Nephron progenitor cell (in vitro differentiated cells): Measurements from ENCODE around the gene LMF1.

Source experiments
- DNase-seq: peaks from one replicate; pipeline ENCODE4 v3.0.0; 2021
- H3K27ac Mint-ChIP-seq: 2 replicates; pipeline ENCODE4 v1.8.0; 2021; ENCODE audit warnings: mild to moderate bottlenecking, moderate library complexity, mixed read lengths
- H3K27me3 Mint-ChIP-seq: 2 replicates; pipeline ENCODE4 v1.8.0; 2021; ENCODE audit warnings: mild to moderate bottlenecking, low read depth, mixed read lengths; ENCODE audit not compliant: poor library complexity
- H3K36me3 Mint-ChIP-seq: 2 replicates; pipeline ENCODE4 v1.8.0; 2021; ENCODE audit warnings: low read depth, mixed read lengths
- H3K4me1 Mint-ChIP-seq: 2 replicates; pipeline ENCODE4 v1.8.0; 2021; ENCODE audit warnings: mixed read lengths
- H3K4me3 Mint-ChIP-seq: 2 replicates; pipeline ENCODE4 v1.8.0; 2021; ENCODE audit warnings: mild to moderate bottlenecking, moderate library complexity, mixed read lengths
- H3K9me3 Mint-ChIP-seq: 2 replicates; pipeline ENCODE4 v1.8.0; 2021; ENCODE audit warnings: mild to moderate bottlenecking, moderate library complexity, mixed read lengths
- CTCF ChIP-seq: fragments of 200-600 bp; sonication (generic); IDR thresholded peaks from 2 replicates; pipeline ENCODE4 v1.5.0; 2021; ENCODE audit warnings: antibody characterized with exemption

The LMF1 gene

DNA sequence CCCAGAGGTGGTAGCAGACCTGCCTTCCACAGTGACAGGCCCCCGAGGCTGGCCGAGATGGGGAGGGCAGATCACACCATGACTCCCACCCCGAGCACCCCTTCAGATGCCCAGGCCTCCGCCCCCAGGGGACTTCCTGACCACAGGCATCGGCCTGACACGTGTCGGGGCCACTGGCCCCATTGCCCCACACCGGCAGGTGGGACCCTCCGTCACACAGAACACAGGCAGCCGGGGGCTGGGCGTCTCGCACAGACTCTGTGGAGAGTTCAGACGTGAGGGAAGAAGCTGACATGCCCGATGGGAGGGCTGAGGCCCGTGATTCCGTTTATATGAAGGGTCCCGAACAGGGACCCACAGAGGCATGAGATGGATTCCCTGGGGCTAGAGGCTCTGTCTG, 118.9 kb downstream of the LMF1 start:
- Mint-ChIP-seq H3K27ac (no peak overlapping the region), H3K27me3 (peaks cover 7% of the 10 kb centered on the region), H3K4me1 (no peaks in the 10 kb centered on the region), H3K4me3 (no peak overlapping the region), H3K36me3 (peaks cover 31% of the 10 kb centered on the region), H3K9me3 (peaks cover 61% of the 10 kb centered on the region)
- no peak for TF ChIP-seq CTCF
- no peak for DNase-seq

GRCh38 chr16:851209-851810, 119.5 kb downstream of the LMF1 start:
- Mint-ChIP-seq H3K27me3 (peaks cover 10% of the 10 kb centered on the region), H3K4me3 (no peak overlapping the region), H3K36me3 (peaks cover 29% of the 10 kb centered on the region), H3K9me3 (peaks cover 59% of the 10 kb centered on the region), H3K27ac (no peak overlapping the region), H3K4me1 (peaks cover under 1% of the 10 kb centered on the region)
- no peak for TF ChIP-seq CTCF
- DNase-seq, result no peak

DNA sequence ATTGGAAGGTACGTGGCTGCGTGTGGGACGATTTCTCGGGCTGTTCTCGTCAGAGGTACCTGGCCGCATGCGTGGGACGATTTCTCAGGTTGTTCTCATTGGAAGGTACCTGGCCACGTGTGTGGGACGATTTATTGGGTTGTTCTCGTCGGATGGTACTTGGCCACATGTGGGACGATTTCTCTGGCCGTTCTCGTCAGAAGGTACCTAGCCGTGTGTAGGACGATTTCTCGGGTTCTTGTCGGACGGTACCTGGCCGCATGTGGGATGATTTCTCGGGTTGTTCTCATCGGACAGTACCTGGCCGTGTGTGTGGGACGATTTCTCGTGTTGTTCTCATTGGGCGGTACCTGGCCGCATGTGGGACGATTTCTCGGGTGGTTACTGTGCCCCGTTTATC, 120.1 kb downstream of the LMF1 start:
- H3K4me1 Mint-ChIP-seq, result peaks cover 6% of the 10 kb centered on the region
- no peak for DNase-seq
- peaks cover 60% of the 10 kb centered on the region for H3K9me3 Mint-ChIP-seq
- H3K27me3 Mint-ChIP-seq, result peaks cover 15% of the 10 kb centered on the region
- TF ChIP-seq CTCF, result no peak
- no peak overlapping the region for H3K27ac Mint-ChIP-seq
- H3K4me3 Mint-ChIP-seq, result no peak overlapping the region
- H3K36me3 Mint-ChIP-seq, result peaks cover 29% of the 10 kb centered on the region

DNA sequence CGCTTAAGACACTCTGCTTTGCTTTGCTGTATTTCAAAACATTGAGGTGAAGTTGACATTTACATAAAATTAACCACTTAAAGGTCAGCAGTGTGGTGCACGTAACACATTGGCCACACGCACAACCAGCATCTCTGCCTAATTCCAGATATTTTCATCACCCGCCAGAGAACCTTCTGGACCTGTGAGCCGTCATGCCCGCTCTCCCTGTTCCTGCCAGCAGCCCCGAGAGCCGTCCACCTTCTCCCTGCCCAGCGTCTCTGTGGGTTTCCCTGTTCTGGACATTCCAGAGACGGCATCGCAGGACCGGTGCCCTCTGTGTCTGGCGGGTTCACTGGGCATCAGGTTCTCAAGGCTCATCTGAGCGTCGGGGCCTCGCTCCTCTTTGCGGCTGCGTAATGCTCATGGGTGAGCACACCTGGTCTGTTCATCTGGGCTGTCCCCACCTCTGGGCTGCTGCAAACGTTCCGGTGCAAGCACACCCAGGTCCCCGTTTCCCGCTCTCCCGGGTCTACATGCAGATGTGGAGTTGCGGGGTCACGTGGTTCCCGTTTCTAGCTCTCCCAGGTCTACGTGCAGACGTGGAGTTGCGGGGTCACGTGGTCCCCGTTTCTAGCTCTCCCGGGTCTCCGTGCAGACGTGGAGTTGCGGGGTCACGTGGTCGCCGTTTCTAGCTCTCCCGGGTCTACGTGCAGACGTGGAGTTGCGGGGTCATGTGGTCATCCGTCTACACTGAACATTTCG, 122.1 kb downstream of the LMF1 start:
- H3K4me3 Mint-ChIP-seq, result no peak overlapping the region
- TF ChIP-seq CTCF, result no peak

DNA sequence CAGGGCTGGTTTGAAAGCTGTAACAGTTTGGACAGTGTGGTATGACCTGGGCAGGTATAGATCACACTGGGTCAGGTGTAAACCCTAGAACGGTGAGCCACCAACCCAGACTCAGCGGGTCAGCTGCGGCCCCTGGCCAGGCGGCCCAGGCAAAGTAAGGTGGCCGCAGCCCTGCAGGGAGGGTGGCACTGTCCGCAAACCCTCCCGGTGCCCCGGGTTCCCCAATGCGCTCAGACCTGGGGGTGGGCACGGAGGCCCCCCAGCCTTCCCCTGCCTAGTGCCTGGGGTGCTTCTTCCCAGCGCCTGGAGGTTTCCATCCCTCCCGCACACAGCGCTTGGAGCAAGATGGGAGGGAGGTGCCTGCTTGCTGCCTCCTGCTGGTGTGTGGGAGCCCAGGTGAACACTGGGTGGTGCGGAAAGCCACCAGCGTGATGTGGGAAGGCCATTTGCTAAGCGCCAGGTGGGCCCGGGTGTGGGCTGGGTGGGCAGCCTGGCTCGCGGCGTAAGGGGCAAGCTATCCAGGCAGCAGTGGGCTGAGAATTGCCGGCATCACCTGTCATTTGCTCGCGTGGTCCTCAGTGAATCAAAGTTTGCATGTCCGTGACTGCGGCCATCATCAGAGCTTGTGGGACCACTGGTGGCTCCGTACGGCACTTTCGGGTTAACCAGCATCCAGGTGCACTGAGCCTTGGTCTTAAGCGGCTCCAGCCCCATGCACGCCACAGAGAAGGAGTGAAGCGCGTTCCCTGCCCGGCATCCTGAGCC, 122.9 kb downstream of the LMF1 start:
- H3K27me3 Mint-ChIP-seq, result peaks cover 15% of the 10 kb centered on the region
- TF ChIP-seq CTCF, result no peak
- no peak overlapping the region for H3K27ac Mint-ChIP-seq

More for the DNA sequence above, 122.1 kb downstream of the LMF1 start:
- H3K4me1 Mint-ChIP-seq, result peaks cover 15% of the 10 kb centered on the region
- H3K27me3 Mint-ChIP-seq, result peaks cover 15% of the 10 kb centered on the region
- no peak for DNase-seq
- H3K36me3 Mint-ChIP-seq, result peaks cover 32% of the 10 kb centered on the region
- H3K9me3 Mint-ChIP-seq, result peaks cover 69% of the 10 kb centered on the region
- H3K27ac Mint-ChIP-seq, result no peak overlapping the region

More for the DNA sequence above, 122.9 kb downstream of the LMF1 start:
- Mint-ChIP-seq H3K4me3 (no peak overlapping the region), H3K36me3 (peaks cover 27% of the 10 kb centered on the region), H3K4me1 (peaks cover 18% of the 10 kb centered on the region), H3K9me3 (peaks cover 64% of the 10 kb centered on the region)
- no peak for DNase-seq
